ENCODE data around the gene ADGRD1. TPM values are rescaled to one million over a fixed set of nuclear protein-coding genes. Genes with fewer than 3 reads are reported as not detected.

The ADGRD1 gene
- total RNA-seq, 1 donor from 2014 or later, result 0.08 TPM

DNA sequence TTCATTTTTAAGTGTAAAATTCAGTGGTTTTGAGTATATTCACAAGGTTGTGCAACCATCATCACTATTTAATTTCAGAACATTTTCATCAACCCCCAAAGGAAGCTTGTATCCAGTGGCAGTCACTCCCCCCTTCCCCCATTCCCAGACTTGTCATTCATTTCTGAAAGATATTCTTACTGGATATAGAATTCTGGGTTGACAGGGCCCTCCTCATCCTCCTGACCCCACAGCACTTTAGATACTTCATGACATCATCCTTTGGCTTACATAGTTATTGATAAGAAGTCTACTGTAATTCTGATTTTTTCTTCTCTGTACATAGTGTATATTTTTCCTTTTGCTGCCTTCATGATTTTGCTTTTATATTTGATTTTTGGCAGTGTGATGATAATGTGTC, 8.8 kb upstream of the ADGRD1 start:
- H3K4me3 ChIP-seq (ENCODE audit: low read depth, low read length), result no peak overlapping the region
- no peaks in the 10 kb centered on the region for H3K27me3 ChIP-seq (ENCODE audit: control insufficient read depth, insufficient read depth, low read length)
- TF ChIP-seq, protein P1, sequence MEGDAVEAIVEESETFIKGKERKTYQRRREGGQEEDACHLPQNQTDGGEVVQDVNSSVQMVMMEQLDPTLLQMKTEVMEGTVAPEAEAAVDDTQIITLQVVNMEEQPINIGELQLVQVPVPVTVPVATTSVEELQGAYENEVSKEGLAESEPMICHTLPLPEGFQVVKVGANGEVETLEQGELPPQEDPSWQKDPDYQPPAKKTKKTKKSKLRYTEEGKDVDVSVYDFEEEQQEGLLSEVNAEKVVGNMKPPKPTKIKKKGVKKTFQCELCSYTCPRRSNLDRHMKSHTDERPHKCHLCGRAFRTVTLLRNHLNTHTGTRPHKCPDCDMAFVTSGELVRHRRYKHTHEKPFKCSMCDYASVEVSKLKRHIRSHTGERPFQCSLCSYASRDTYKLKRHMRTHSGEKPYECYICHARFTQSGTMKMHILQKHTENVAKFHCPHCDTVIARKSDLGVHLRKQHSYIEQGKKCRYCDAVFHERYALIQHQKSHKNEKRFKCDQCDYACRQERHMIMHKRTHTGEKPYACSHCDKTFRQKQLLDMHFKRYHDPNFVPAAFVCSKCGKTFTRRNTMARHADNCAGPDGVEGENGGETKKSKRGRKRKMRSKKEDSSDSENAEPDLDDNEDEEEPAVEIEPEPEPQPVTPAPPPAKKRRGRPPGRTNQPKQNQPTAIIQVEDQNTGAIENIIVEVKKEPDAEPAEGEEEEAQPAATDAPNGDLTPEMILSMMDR (IDR thresholded peaks at IDR 0.05; ENCODE audit: insufficient read depth, low read length, poor library complexity, severe bottlenecking), result no peak
- H3K36me3 ChIP-seq (ENCODE audit: control insufficient read depth, insufficient read depth, low read length), result no peaks in the 10 kb centered on the region
- DNase-seq (ENCODE audit: low read depth), result no peak

DNA sequence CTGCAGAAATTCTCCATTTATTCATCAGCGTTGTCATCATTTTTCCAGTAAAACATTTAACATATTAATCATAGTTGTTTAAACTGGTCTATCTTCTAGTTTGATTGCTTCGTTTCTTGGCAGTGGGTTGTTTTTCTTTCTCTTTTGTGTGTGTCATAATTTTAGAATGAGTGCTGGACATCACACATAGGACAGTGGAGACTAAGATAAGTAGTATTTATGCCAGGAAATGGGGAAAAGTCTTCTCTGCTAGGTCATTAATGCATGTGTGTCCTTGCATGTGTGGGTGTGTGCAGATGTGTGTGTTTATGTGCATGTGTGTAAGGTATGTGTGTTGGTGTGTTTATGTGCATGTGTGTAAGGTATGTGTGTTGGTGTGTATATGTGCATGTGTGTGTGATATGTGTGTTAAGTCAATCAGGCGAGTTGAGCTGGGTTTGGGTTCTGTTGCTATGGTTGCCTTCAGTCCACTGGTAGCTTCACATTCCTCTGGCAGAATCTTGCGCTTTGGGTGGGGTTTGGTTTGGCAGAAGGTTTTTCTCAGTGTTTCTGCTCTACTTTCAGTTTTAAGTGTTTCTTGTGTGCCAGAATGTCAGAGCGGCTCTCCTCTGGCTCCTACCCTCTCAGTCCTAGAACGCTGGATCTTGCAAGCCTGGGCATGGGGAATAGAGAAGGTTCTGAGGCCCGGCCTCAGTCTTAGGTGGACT, 7.8 kb upstream of the ADGRD1 start:
- TF ChIP-seq, protein P1 (IDR thresholded peaks at IDR 0.05; ENCODE audit: insufficient read depth, low read length, poor library complexity, severe bottlenecking), result no peak
- no peak for DNase-seq (ENCODE audit: low read depth)
- no peaks in the 10 kb centered on the region for H3K36me3 ChIP-seq (ENCODE audit: control insufficient read depth, insufficient read depth, low read length)
- H3K27me3 ChIP-seq (ENCODE audit: control insufficient read depth, insufficient read depth, low read length), result no peaks in the 10 kb centered on the region
- no peak overlapping the region for H3K4me3 ChIP-seq (ENCODE audit: low read depth, low read length)

DNA sequence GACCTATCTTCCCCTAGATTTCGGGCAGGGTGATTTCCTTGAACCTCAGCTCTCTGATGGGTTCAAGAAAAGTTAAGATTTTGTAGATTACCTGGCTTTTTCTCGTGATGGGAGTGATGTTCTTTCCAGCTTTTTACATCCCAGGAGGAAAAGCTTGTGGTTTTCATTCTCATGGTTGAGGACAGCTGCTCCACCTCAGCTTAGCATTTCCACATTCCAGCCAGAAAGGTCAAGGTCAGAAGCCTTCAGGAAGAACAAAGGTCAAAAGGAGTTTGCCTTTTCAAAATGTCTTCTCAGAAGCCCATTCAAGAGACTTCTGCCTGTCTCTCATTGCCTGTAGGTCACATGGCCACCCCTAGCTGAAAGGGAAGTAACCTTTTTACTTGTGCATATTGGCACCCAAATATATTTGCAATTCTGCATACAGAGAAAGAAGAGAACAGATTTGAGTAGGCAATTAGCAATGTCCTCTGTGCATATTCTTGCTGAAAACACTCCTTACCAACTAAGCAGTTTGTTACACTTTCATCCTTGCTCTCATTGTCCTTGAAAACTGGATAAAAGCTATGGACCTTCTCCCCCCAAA, 6.6 kb upstream of the ADGRD1 start:
- TF ChIP-seq, protein P1 (IDR thresholded peaks at IDR 0.05; ENCODE audit: insufficient read depth, low read length, poor library complexity, severe bottlenecking), result no peak
- H3K4me3 ChIP-seq (ENCODE audit: low read depth, low read length), result no peak overlapping the region
- DNase-seq (ENCODE audit: low read depth), result no peak
- H3K36me3 ChIP-seq (ENCODE audit: control insufficient read depth, insufficient read depth, low read length), result no peaks in the 10 kb centered on the region
- H3K27me3 ChIP-seq (ENCODE audit: control insufficient read depth, insufficient read depth, low read length), result peaks cover 2% of the 10 kb centered on the region

DNA sequence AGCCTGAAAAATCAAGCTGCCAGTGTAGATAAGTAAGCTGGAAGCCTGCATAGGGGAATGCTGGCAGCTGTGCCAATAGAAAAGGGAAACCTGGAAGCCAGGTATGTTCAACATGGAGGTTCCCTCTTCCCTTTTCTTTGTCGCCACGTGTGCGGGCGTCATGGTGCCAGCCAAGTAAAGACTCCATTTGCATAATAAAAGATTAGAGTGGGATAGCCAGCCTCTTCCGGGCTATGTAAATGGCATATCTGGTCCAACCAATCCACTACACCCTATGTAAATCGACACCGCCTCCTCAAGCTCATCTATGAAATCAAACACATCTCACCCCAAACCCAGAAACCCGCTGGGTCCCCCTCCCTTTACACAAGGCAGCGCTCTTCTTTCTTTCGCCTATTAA, 5.6 kb upstream of the ADGRD1 start:
- Histone ChIP-seq H3K27me3 (ENCODE audit: control insufficient read depth, insufficient read depth, low read length) (peaks cover 2% of the 10 kb centered on the region), H3K4me3 (ENCODE audit: low read depth, low read length) (no peak overlapping the region), H3K36me3 (ENCODE audit: control insufficient read depth, insufficient read depth, low read length) (no peaks in the 10 kb centered on the region)
- DNase-seq (ENCODE audit: low read depth), result no peak
- TF ChIP-seq, protein P1 (IDR thresholded peaks at IDR 0.05; ENCODE audit: insufficient read depth, low read length, poor library complexity, severe bottlenecking), result no peak

DNA sequence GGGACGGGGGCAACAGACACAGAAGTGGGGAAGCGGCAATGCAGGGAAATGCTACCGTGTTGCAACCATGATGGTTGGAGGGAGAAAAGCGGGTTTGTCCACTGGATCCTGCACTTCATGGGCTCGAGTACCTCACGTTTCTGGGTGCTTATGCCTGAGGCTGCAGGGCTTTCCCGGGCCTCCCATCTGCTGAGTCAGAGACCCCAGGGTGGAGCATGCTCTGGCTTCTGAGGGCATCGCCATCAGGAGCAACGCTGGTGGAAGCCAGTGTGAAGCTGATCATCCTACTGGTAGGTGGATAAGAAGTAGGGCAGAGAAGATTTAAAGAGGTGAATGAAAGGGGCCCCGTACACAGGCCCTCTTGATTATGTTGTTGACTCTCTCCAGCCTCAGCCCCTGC, 5.0 kb upstream of the ADGRD1 start:
- TF ChIP-seq, protein P1 (IDR thresholded peaks at IDR 0.05; ENCODE audit: insufficient read depth, low read length, poor library complexity, severe bottlenecking), result no peak
- no peak for DNase-seq (ENCODE audit: low read depth)
- H3K27me3 ChIP-seq (ENCODE audit: control insufficient read depth, insufficient read depth, low read length), result peaks cover 2% of the 10 kb centered on the region
- H3K4me3 ChIP-seq (ENCODE audit: low read depth, low read length), result no peak overlapping the region
- no peaks in the 10 kb centered on the region for H3K36me3 ChIP-seq (ENCODE audit: control insufficient read depth, insufficient read depth, low read length)

DNA sequence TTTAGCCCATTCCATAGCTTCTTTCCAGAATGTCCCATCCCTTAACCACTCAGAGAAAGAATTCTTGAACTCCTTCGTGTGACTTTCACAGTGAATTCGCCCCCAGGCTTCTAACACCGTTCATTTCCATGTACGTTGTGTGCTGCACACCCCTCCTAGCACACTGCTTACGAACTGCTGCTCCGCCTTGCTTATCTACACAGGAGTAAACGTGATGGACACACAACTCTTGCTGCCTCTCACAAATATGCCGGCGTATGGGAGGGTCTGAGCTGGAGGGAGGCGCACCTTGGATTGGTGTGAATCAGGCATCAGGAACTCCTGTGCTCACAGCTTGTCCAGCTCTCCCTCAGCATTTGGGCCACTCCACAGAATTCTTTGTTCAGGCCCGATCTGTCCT, 3.9 kb upstream of the ADGRD1 start:
- no peak overlapping the region for H3K4me3 ChIP-seq (ENCODE audit: low read depth, low read length)
- TF ChIP-seq, protein P1 (IDR thresholded peaks at IDR 0.05; ENCODE audit: insufficient read depth, low read length, poor library complexity, severe bottlenecking), result no peak
- peaks cover 7% of the 10 kb centered on the region for H3K27me3 ChIP-seq (ENCODE audit: control insufficient read depth, insufficient read depth, low read length)
- no peaks in the 10 kb centered on the region for H3K36me3 ChIP-seq (ENCODE audit: control insufficient read depth, insufficient read depth, low read length)
- DNase-seq (ENCODE audit: low read depth), result no peak

All from kidney epithelial cell (primary cell).